Raji (cell line): ENCODE data around the gene STPG4.

Experiments
- POLR2A ChIP-seq: IDR thresholded peaks from 2 replicates; pipeline ENCODE4 v1.6.1; 2011; ENCODE audit warnings: low read depth, low read length, control low read depth; ENCODE audit not compliant: insufficient read depth

Gene STPG4

GRCh38 chr2:47097563-47097962, 57.5 kb downstream of the STPG4 start:
- TF ChIP-seq POLR2A, result no peak

- no peak for TF ChIP-seq POLR2A
Measured at GRCh38 chr2:47096451-47096850, 58.7 kb downstream of the STPG4 start.

- TF ChIP-seq POLR2A, result no peak
Measured at GRCh38 chr2:47095349-47096020, 59.6 kb downstream of the STPG4 start.

GRCh38 chr2:47094511-47095142, 60.5 kb downstream of the STPG4 start:
- no peak for TF ChIP-seq POLR2A

- no peak for TF ChIP-seq POLR2A
Measured at GRCh38 chr2:47093626-47094025, 61.5 kb downstream of the STPG4 start.

- no peak for TF ChIP-seq POLR2A
Measured at GRCh38 chr2:47092465-47092864, 62.6 kb downstream of the STPG4 start.

GRCh38 chr2:47091118-47091517, 64.0 kb downstream of the STPG4 start:
- no peak for TF ChIP-seq POLR2A

- no peak for TF ChIP-seq POLR2A
Measured at GRCh38 chr2:47089083-47089464, 66.0 kb downstream of the STPG4 start.

- no peak for TF ChIP-seq POLR2A
Measured at GRCh38 chr2:47088371-47089082, 66.6 kb downstream of the STPG4 start.

GRCh38 chr2:47087051-47087450, 68.1 kb downstream of the STPG4 start:
- TF ChIP-seq POLR2A, result no peak

GRCh38 chr2:47086571-47086970, 68.5 kb downstream of the STPG4 start:
- no peak for TF ChIP-seq POLR2A

- no peak for TF ChIP-seq POLR2A
Measured at GRCh38 chr2:47086054-47086471, 69.0 kb downstream of the STPG4 start.

- no peak for TF ChIP-seq POLR2A
Measured at GRCh38 chr2:47083886-47084687, 71.0 kb downstream of the STPG4 start.

GRCh38 chr2:47083485-47083884, 71.6 kb downstream of the STPG4 start:
- TF ChIP-seq POLR2A, result no peak

GRCh38 chr2:47083005-47083404, 72.1 kb downstream of the STPG4 start:
- no peak for TF ChIP-seq POLR2A
